ENCODE results near the gene TNP2.
A peak's percentile ranks its signal among the peaks of the same experiment; 100 is the strongest.

Gene TNP2

DNA sequence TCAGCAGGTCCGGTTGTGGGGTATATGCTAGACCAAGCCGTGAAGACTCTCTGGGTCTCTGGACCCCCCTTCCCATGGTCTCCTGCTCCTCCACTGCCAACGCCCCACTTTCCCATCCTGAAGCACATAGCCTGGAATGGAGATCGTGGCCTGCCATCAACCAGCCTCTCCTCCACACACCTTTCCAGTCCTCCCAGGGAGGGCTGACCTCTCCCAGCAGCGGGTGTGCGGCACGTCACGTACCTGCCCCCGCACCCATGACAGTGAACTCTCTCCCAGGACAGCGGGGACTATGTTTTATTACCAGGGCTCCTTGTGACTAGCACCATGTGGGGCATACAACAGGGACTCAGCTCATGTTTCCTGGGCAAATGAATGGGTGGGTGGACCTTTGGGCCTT lies 2.5 kb upstream of the TNP2 start:
- H3K9me3 Mint-ChIP-seq = peaks cover 3% of the 10 kb centered on the region
- peak overlapping the region; percentile 51 for H3K4me3 Mint-ChIP-seq
- peaks cover 48% of the 10 kb centered on the region for H3K4me1 Mint-ChIP-seq
- H3K27ac Mint-ChIP-seq = peak overlapping the region; percentile 64
- peaks cover 9% of the 10 kb centered on the region for H3K27me3 Mint-ChIP-seq (ENCODE audit: low read depth, poor library complexity)
- DNase-seq = no peak
- TF ChIP-seq, protein P1, sequence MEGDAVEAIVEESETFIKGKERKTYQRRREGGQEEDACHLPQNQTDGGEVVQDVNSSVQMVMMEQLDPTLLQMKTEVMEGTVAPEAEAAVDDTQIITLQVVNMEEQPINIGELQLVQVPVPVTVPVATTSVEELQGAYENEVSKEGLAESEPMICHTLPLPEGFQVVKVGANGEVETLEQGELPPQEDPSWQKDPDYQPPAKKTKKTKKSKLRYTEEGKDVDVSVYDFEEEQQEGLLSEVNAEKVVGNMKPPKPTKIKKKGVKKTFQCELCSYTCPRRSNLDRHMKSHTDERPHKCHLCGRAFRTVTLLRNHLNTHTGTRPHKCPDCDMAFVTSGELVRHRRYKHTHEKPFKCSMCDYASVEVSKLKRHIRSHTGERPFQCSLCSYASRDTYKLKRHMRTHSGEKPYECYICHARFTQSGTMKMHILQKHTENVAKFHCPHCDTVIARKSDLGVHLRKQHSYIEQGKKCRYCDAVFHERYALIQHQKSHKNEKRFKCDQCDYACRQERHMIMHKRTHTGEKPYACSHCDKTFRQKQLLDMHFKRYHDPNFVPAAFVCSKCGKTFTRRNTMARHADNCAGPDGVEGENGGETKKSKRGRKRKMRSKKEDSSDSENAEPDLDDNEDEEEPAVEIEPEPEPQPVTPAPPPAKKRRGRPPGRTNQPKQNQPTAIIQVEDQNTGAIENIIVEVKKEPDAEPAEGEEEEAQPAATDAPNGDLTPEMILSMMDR (IDR thresholded peaks at IDR 0.05) = no peak
- H3K36me3 Mint-ChIP-seq (ENCODE audit: low read depth) = no peaks in the 10 kb centered on the region

DNA sequence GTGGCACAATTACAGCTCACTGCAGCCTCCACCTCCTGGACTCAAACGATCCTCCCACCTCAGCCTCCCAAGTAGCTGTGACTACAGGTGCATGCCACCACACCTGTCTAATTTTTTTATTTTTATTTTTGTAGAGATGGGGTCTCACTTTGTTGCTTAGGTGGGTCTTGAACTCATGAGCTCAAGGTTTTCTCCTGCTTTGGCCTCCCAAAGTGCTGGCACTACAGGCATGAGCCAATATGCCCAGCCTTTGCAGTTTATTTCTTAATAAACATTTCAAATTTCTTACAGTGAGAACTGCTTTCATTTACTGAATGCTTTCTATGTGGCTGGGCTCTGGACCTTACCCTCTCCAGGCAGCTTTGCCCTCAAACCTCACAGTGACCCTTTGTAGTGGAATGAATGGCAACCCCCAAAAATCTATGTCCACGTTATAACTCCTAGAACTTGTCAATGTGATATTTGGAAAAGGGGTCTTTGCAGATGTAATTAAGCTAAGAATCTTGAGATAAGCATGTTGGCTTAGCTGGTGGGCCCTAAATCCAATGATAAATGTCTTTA lies 1.6 kb upstream of the TNP2 start:
- H3K27me3 Mint-ChIP-seq (ENCODE audit: low read depth, poor library complexity) = peaks cover 9% of the 10 kb centered on the region
- no peak overlapping the region for H3K27ac Mint-ChIP-seq
- H3K9me3 Mint-ChIP-seq = peaks cover 3% of the 10 kb centered on the region
- H3K4me3 Mint-ChIP-seq = no peak overlapping the region
- no peaks in the 10 kb centered on the region for H3K36me3 Mint-ChIP-seq (ENCODE audit: low read depth)
- DNase-seq = no peak
- peaks cover 48% of the 10 kb centered on the region for H3K4me1 Mint-ChIP-seq
- TF ChIP-seq, protein P1 (IDR thresholded peaks at IDR 0.05) = no peak

DNA sequence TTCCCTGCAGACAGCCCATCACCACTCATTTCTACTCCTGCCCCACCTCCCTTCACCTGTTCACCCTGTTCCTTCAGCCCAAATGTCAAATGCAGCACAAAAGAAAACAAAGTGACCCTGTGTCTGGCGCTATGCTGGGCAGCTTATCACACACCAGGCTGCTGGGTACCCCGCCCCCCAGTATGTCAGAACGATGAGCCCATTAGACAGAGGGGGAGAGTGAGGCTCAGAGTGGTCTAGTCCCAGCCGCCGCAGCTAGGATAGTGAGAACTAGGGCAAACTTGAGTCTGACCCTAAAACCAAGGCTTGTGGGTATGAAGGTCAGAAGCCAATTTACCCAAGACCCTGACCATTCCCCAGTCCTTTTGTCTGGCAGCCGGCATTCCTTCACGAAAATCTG lies 4.0 kb downstream of the TNP2 start:
- DNase-seq = no peak
- no peak overlapping the region for H3K27ac Mint-ChIP-seq
- H3K27me3 Mint-ChIP-seq (ENCODE audit: low read depth, poor library complexity) = peaks cover 26% of the 10 kb centered on the region
- H3K4me1 Mint-ChIP-seq = no peaks in the 10 kb centered on the region
- no peaks in the 10 kb centered on the region for H3K36me3 Mint-ChIP-seq (ENCODE audit: low read depth)
- H3K9me3 Mint-ChIP-seq = no peaks in the 10 kb centered on the region
- H3K4me3 Mint-ChIP-seq = no peak overlapping the region
- TF ChIP-seq, protein P1 (IDR thresholded peaks at IDR 0.05) = no peak

DNA sequence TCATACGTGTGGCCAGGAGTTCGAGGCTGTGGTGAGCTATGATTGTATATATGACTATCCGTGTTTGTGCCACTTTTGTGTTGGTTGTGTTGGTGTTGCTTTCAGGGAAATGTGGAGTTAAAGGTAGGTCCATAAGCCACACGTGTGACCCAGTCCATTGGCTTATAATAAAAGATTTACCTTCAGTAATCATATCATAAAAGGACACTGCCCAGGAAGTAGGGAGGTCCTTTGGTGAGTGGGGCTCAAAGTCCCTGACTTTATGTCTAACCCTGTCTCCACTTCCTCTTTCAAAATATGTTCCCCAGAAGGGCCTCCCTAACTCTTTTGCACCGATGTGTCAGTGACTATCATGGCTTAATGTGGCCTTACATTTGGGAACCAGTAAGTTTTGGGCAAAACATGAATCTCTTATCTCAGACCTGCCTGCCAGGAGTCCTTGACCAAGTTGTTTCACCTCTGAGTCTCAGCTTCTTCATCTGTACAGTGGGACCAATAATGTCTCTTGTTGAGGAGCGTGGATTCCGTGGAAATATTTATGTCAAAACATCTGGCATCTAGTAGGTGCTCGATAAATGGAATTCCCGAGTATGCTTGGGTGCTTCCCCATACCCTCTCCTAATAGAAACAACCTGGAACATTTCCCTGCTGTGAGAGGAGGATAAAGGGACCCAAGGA lies 4.8 kb downstream of the TNP2 start:
- no peaks in the 10 kb centered on the region for H3K9me3 Mint-ChIP-seq
- H3K27me3 Mint-ChIP-seq (ENCODE audit: low read depth, poor library complexity) = peaks cover 26% of the 10 kb centered on the region
- TF ChIP-seq, protein P1 (IDR thresholded peaks at IDR 0.05) = no peak
- no peaks in the 10 kb centered on the region for H3K4me1 Mint-ChIP-seq
- H3K36me3 Mint-ChIP-seq (ENCODE audit: low read depth) = no peaks in the 10 kb centered on the region
- no peak overlapping the region for H3K4me3 Mint-ChIP-seq
- H3K27ac Mint-ChIP-seq = no peak overlapping the region
- no peak for DNase-seq

DNA sequence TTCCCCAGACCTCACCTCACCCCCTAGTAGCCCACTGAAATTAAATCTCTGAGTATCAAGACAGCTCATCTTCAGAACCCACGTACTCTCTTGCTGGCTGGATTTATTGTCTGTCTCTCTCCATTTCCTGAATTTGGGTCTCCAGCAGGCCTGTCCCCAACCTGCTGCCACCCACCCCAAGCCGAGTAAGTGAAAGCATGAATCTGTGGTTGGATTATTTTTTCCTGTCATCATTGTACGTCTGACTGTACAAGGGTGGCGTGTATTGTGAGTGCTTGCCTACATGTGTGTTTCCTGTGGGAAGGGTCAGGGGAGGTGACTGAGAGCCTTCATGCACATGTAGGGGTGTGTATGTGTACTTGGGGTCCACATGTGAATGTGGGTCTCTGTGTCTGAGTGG lies 5.4 kb downstream of the TNP2 start:
- H3K4me3 Mint-ChIP-seq = no peak overlapping the region
- no peak for DNase-seq
- no peaks in the 10 kb centered on the region for H3K4me1 Mint-ChIP-seq
- peaks cover 24% of the 10 kb centered on the region for H3K27me3 Mint-ChIP-seq (ENCODE audit: low read depth, poor library complexity)
- no peak overlapping the region for H3K27ac Mint-ChIP-seq
- no peaks in the 10 kb centered on the region for H3K9me3 Mint-ChIP-seq
- H3K36me3 Mint-ChIP-seq (ENCODE audit: low read depth) = no peaks in the 10 kb centered on the region
- TF ChIP-seq, protein P1 (IDR thresholded peaks at IDR 0.05) = no peak

DNA sequence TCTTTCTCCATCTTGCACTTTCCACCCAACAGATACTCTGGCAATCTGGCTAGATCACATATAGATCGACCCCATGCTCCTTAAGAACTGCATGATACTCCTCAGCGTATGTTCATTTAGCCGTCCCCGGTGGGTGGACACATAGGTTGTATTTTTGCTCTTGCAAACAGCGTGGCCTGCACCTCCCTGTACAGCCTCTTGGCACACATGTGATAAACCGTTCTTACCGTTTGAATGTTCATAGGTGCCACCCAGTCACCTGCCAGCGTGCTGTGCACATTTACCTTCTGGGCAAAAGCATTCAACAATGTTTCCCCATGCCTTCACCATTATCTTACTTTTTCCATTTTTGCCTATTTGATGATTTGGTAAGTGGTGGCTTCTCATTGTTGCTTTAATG lies 6.2 kb downstream of the TNP2 start:
- H3K27ac Mint-ChIP-seq = no peak overlapping the region
- TF ChIP-seq, protein P1 (IDR thresholded peaks at IDR 0.05) = no peak
- no peaks in the 10 kb centered on the region for H3K9me3 Mint-ChIP-seq
- peaks cover 27% of the 10 kb centered on the region for H3K27me3 Mint-ChIP-seq (ENCODE audit: low read depth, poor library complexity)
- DNase-seq = no peak
- H3K4me1 Mint-ChIP-seq = no peaks in the 10 kb centered on the region
- H3K4me3 Mint-ChIP-seq = no peak overlapping the region
- H3K36me3 Mint-ChIP-seq (ENCODE audit: low read depth) = no peaks in the 10 kb centered on the region

Measured in nephron progenitor cell (in vitro differentiated cells).